Fibroblast of skin of abdomen (primary cell): ENCODE data around the gene RABL2B.

Source experiments
- DNase-seq: peaks from one replicate; pipeline ENCODE4 v3.0.0-alpha.2; 2013

Gene RABL2B

DNA sequence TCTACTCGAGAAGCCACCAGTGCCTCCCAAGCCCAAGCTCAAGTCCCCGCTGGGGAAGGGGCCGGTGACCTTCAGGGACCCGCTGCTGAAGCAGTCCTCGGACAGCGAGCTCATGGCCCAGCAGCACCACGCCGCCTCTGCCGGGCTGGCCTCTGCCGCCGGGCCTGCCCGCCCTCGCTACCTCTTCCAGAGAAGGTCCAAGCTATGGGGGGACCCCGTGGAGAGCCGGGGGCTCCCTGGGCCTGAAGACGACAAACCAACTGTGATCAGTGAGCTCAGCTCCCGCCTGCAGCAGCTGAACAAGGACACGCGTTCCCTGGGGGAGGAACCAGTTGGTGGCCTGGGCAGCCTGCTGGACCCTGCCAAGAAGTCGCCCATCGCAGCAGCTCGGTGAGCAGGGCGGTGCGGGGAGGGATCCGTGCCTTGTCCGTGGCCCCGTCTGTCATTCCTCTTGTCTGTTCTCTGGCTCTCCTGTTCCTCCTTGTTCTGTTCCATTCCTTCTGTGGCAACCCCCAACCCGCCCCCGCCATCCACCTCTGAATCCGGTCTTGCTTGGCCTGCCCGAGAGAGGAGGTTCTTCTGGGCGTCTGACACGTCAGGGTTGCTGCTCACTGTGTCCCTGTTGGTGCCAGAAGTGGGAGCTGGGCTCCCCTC, 61.3 kb downstream of the RABL2B start:
- no peak for DNase-seq

- DNase-seq: no peak
Measured at GRCh38 chr22:50721257-50721844, 62.1 kb downstream of the RABL2B start.

- no peak for DNase-seq
Measured at GRCh38 chr22:50720301-50721256, 62.9 kb downstream of the RABL2B start.

DNA sequence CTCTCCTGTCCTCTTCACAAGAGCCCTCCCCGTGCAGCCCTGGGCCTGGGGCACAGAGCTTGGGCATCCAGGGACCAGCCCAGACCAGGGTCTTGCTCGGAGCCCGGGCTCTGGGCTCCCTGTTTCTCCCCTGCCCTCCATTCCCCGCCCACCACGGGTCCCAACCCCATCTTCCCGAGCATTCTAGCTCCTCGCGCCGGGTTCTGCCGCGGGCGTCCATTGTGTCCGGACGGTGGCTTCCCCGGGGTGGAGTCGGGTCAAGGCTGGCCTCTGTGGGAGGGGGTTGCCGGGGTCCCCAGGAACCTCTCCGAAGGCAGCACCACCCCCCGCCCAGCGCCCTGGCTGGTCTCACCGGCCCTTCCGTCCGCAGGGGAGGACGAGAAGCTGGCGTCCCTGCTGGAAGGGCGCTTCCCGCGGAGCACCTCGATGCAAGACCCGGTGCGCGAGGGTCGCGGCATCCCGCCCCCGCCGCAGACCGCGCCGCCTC, 63.6 kb downstream of the RABL2B start:
- no peak for DNase-seq

DNA sequence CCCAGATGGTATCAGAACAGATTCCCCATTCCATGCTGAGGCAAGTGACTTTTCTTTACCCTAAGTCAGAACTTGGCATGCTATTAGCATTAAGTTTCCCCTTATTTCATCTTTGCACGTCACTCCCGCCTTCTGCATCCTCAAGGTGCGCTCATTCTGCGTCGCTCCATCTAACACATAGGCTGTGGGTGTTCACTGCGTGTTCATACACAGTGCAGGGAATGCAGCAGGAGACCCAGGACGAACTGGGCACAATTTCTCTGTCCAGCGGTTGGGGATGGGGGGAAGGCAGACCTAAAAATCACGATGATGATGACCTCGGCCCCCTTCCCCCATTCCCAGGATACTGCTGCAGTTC, 65.1 kb downstream of the RABL2B start:
- no peak for DNase-seq

GRCh38 chr22:50717709-50718351, 65.6 kb downstream of the RABL2B start:
- no peak for DNase-seq
